ENCODE measurements around the gene PTTG1IP2.

The PTTG1IP2 gene

GRCh38 chr7:90483251-90483650, 13.8 kb downstream of the PTTG1IP2 start:
- DNase-seq (ENCODE audit: low read depth), result no peak

- no peak for DNase-seq (ENCODE audit: low read depth)
Measured at GRCh38 chr7:90484706-90485105, 15.3 kb downstream of the PTTG1IP2 start.

- DNase-seq (ENCODE audit: low read depth), result no peak
Measured at GRCh38 chr7:90485734-90486316, 16.4 kb downstream of the PTTG1IP2 start.

- DNase-seq (ENCODE audit: low read depth), result no peak
Measured at GRCh38 chr7:90487808-90488207, 18.4 kb downstream of the PTTG1IP2 start.

GRCh38 chr7:90488220-90488619, 18.8 kb downstream of the PTTG1IP2 start:
- no peak for DNase-seq (ENCODE audit: low read depth)

GRCh38 chr7:90492250-90492649, 22.8 kb downstream of the PTTG1IP2 start:
- DNase-seq (ENCODE audit: low read depth), result no peak

GRCh38 chr7:90495241-90495640, 25.8 kb downstream of the PTTG1IP2 start:
- DNase-seq (ENCODE audit: low read depth), result no peak

- DNase-seq (ENCODE audit: low read depth), result no peak
Measured at GRCh38 chr7:90502539-90502938, 33.1 kb downstream of the PTTG1IP2 start.

GRCh38 chr7:90503367-90503766, 33.9 kb downstream of the PTTG1IP2 start:
- no peak for DNase-seq (ENCODE audit: low read depth)

GRCh38 chr7:90507692-90508091, 38.3 kb downstream of the PTTG1IP2 start:
- no peak for DNase-seq (ENCODE audit: low read depth)

- no peak for DNase-seq (ENCODE audit: low read depth)
Measured at GRCh38 chr7:90511776-90512175, 42.3 kb downstream of the PTTG1IP2 start.

GRCh38 chr7:90512821-90513254, 43.4 kb downstream of the PTTG1IP2 start:
- DNase-seq (ENCODE audit: low read depth), result no peak

GRCh38 chr7:90516257-90516656, 46.8 kb downstream of the PTTG1IP2 start:
- no peak for DNase-seq (ENCODE audit: low read depth)

- DNase-seq (ENCODE audit: low read depth), result no peak
Measured at GRCh38 chr7:90518630-90519029, 49.2 kb downstream of the PTTG1IP2 start.

- no peak for DNase-seq (ENCODE audit: low read depth)
Measured at GRCh38 chr7:90520484-90520883, 51.0 kb downstream of the PTTG1IP2 start.

GRCh38 chr7:90530263-90530662, 60.8 kb downstream of the PTTG1IP2 start:
- DNase-seq (ENCODE audit: low read depth), result peak; percentile 1

GRCh38 chr7:90532231-90532929, 62.9 kb downstream of the PTTG1IP2 start:
- no peak for DNase-seq (ENCODE audit: low read depth)

- no peak for DNase-seq (ENCODE audit: low read depth)
Measured at GRCh38 chr7:90536449-90536848, 67.0 kb downstream of the PTTG1IP2 start.

GRCh38 chr7:90538405-90538804, 69.0 kb downstream of the PTTG1IP2 start:
- no peak for DNase-seq (ENCODE audit: low read depth)

- no peak for DNase-seq (ENCODE audit: low read depth)
Measured at GRCh38 chr7:90540406-90540805, 71.0 kb downstream of the PTTG1IP2 start.

GRCh38 chr7:90551036-90551435, 81.6 kb downstream of the PTTG1IP2 start:
- no peak for DNase-seq (ENCODE audit: low read depth)

- peak; percentile 16 for DNase-seq (ENCODE audit: low read depth)
Measured at GRCh38 chr7:90552521-90552920, 83.1 kb downstream of the PTTG1IP2 start.

GRCh38 chr7:90560730-90561129, 91.3 kb downstream of the PTTG1IP2 start:
- peak; percentile 36 for DNase-seq (ENCODE audit: low read depth)
